Measurements from ENCODE around the gene TMEM187.
"Not testable (repeated sequence)": the region's sequence is repeated elsewhere in the genome, so short reads cannot be mapped to it uniquely, and the experiment has no call there.

The TMEM187 gene

DNA sequence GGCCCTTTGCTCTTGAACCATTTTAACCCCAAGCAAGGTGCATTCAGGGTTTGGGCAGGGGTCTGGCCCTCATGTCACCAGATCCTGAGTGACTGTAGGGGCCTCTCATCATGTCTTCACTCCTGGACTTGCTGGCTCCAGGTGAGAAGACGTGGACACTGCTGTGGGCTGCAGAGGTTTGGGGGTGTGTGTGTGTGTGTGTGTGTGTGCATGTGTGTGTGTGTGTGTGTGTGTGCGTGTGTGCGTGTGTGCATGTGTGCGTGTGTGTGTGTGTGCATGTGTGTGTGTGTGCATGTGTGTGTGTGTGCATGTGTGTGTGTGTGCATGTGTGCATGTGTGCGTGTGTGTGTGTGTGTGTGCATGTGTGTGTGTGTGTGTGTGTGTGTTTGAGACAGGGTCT is 21.8 kb downstream of the TMEM187 start:
- in situ Hi-C loops (cut with HindIII; ENCODE audit: low sequenced_read_pairs) = not testable (repeated sequence)

DNA sequence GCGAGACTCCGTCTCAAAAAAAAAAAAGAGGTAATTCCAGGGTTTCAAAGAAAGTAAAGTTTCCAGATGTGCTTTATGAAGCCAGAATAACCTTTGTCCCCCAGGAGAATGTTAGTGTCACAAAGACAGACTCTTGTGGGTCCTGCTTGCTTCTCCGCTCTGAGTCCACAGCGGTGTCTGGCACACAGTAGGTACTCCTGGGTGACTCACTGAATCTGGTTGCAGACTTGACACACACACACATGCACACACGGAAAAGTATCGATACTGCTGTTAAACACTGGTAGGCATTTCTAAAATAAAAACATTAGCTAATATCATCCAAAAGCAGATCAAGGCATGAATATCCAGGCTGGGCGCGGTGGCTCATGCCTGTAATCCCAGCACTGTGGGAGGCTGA is 22.9 kb downstream of the TMEM187 start:
- in situ Hi-C loops (cut with HindIII; ENCODE audit: low sequenced_read_pairs) = no loop called here

DNA sequence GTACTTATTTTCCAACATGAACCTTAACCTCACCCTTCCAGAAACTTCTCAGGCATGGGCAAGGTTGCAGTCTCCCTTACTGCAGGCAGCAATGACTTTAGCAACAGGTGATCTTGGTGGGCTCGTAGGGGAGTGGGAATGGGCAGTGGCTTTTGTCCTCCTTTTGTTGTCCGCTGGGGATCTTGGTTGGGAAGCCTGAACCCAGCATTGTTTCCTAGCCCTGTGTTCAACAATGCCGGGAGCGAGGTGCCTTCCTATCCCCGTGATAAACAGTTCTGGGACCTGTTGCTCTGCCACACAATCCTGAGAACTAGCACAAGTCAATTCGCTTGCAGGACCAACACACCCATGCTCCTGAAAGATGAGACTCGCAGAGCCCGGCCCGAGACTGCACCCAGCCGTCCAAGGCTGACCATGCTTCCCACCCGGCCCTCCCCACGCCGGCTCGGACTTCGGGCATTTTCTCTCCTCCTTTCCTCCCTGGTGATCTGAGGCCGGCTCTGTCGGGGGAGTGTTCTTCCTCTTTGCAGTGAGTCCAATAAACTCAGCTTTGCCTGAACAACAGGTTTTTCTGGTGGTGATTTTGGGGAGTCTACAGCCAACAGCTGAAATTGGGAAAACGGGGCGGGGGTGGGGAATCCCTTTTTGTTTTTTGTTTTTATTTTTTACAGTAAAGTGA is 26.9 kb downstream of the TMEM187 start:
- in situ Hi-C loops (cut with HindIII; ENCODE audit: low sequenced_read_pairs) = no loop called here

DNA sequence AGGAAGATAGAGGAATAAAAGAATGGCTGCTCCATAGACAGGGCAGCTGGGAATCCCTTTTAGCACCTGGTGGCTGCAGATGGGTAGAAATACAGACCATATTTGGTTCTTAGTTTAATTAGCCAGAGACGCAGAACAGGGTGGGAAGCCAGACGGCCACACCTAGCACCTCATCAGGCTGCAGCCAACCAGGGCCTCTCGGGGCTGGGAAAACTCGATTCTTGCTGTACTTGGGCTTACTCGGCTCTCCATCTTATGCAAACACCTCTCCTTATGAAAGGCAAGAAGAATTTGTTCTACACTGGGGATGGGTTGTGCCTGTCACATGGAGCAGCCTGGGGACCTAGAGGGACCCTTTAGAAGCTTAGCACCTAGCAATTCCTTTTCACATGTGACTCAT is 27.5 kb downstream of the TMEM187 start:
- in situ Hi-C loops (cut with HindIII; ENCODE audit: low sequenced_read_pairs) = no loop called here

DNA sequence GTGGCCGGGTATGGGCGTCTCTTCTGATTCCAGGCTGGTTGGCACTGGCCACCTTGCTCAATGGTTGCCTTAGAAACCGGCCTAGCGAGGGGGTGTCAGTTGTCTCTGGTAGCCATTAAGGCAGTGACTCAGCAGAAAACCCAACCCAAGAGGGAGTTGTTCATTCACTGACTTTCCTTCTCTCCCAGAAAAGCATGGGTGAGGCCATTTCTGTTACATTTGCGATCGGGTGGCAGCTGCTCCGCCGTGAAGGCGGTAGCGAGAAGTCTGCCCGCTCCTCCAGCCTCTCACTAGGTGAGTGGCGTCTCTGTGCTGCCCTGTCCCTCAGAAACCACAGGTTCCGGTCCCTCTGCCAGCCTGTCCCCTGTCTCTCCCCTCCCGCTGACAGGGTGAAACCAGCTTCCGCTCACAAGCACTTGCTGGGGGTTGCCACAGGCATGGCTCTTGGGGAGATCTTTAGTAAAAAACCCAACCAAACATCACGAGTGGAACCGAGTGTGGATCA is 29.7 kb downstream of the TMEM187 start:
- in situ Hi-C loops (cut with HindIII; ENCODE audit: low sequenced_read_pairs) = no loop called here

DNA sequence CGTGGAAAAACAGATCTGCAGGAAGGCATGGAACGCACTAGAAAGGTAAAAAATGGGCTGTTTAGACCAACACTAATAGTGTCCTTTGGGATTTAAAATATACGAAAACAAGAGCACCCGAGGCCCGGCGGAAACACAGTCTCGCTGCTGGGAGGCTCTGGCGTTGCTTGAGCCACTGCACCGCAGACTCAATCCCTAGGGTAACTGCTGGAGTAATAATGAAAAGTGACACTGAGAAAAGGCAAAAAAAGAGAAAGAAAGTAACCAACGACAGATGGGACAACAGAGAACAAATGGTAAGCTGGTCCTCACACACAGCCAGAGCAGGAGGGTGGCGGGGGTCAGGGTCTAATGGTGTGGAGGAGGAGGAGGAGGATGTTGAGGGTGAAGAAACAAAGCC is 31.8 kb downstream of the TMEM187 start:
- in situ Hi-C loops (cut with HindIII; ENCODE audit: low sequenced_read_pairs) = no loop called here

DNA sequence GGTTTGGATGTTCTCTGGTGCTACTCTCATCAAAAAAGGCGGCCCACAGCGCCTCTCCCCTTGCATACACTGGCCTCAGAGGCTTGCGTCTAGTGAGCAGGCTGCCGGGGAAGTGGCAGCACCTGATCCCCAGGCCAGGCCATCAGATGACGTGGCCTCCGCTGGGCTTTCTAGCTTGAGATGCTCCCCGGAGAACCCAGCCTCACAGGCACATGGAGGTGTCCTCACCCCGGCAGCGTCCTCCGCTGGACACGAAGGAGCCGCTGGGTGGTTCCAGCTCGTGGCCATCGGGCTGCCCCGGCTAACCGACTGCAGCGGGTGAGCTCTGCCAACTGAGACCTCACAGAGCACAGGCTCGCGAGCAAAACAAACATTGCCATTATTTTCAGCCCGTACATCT is 34.4 kb downstream of the TMEM187 start:
- in situ Hi-C loops (cut with HindIII; ENCODE audit: low sequenced_read_pairs) = no loop called here

DNA sequence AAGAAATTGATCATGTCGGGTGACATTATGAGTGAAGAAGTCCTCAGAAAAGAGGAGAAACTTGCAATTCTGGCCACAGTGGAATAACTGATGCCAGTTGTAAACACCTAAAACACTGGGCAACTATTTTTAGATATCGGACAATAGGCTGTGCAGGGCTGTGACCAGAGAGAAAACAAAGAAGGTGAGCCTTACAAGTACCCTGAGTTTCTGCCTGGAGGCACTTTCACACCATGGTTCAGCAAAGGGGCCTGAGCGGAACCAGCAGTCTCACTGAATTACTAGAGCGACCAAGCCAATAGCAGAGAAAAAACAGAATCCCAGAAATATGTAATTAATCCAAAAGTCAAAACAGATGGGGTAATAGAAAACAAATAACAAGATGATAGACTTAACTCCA is 36.0 kb downstream of the TMEM187 start:
- in situ Hi-C loops (cut with HindIII; ENCODE audit: low sequenced_read_pairs) = no loop called here

DNA sequence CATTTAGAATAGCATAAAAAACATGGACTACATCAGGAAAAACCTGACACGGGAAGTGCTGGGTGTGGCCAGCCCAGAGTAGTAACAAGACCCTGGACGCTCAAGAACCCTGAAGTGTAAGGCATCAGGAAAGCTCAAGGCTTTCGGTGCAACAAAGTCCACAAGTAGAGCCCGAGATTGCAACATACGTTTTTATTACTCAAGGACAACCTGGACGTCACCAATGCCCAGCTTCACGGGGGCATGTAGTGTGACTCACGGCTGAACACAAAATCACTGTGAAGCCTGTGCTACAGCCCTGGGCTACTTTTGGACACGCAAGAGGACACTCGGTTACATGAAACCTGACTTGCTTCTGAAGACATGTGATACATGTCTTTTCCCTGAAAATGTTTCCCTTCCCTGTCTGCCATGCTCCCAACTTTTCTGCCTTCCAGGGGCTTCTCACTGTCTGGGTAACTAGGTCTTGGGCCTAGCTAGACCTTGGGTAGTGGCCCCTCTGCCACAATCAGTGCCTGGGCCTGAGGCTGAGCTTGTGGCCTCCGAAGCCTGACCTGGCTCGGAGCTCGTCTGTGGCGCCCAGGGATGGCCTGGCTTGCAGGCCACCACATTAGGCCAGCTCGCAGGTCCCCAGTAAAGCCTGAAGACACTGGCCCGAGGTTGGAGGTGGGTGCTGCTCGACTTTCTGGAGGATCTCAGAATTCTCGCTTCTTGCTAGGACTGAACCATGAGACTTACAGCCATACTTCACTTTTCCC is 38.0 kb downstream of the TMEM187 start:
- in situ Hi-C loops (cut with HindIII; ENCODE audit: low sequenced_read_pairs) = no loop called here

DNA sequence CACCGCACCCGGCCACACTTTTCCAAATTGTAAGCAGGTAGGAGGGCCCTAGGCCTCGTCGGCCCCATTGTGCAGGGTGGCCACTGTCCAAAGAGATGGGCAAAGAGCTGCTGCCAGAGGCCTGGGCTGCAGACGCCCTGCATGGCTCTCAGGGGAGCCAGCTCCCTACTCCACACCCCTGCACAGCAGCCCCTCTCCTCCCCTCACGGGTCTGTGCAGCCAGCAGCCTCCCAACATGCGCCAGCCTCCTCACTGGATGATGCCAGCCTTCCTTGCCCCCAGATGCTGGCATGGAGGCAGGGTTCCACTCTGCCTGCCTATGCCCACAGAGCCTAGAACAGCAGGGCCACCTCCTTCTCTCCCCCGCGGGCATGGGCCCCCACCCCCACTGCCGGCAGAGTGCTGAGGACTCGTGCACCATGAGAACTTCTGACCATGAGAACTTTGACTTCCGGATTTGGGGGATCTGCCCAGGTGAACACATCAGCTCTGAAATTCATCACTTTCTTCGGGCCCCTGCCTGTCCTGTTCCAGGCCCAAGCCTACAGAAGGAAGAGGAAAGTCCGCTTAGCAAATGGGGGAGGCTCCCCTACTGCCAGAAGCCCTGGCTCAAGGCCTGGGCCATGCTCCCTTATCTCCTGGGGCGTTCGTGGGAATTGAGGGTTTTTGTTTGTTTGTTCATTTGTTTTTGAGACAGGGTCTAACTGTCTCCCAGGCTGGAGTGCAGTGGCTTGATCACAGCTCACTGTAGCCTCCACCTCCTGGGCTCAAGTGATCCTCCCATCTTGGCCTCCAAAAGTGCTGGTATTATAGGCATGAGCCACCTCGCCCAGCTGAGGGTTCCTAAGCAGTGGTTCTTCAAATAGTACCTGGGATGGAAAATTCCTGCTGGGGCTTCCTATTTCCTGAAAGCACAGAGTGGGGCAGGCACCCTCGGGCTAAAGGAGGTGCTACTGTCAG is 39.1 kb downstream of the TMEM187 start:
- in situ Hi-C loops (cut with HindIII; ENCODE audit: low sequenced_read_pairs) = no loop called here

DNA sequence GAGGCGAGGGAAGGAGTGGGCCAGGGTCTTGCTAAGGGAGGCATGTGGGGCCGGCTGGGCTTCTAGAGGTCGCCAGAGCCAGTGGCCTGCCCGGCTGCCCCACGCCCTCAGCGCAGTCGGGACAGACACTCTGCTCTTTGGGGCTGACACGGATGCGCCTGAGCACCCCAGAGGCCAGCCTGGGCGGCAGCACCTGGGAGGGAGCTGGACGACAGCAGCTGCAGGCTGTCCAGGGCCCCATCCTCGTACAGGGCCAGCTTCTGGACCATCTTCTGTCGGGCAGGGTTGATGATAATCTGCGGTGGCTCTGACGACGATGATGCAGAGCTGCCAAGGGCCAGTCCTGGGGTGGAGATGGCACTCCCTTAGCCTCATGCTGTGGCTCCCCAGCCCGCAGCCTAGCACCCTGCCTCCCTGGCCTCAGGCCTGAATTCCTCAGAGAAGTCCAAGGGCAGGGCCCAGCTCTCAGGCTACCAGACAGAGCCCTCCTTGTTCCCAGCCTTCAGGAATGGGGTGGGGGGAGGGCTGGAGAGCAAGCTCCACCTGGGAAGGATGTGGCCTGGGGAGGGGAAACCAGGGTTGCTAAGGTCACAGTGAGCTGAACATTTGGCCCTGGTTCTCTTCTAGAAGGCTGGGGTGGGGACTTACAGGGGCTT is 39.9 kb downstream of the TMEM187 start:
- in situ Hi-C loops (cut with HindIII; ENCODE audit: low sequenced_read_pairs) = no loop called here

DNA sequence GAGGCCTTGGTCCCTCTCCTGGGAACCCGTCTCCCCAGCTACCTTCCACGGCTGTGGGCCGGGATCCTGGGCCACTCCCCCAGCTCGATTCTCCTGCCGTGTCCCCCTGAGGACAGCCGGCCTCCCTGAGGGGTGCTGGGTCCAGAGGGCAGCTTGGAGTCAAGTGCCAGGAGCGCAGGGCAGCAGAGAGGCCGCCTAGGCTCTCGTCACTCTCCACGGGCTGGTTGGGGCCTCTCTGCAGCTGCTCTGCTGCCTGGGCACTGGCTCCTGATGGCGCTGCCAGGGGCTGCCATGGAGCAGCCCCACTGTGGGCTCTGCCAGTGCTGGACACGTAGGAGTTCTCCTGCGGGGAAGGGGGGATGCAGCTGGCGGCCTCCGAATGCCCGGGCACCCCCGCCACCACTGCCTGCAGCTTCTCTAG is 40.5 kb downstream of the TMEM187 start:
- in situ Hi-C loops (cut with HindIII; ENCODE audit: low sequenced_read_pairs) = no loop called here

DNA sequence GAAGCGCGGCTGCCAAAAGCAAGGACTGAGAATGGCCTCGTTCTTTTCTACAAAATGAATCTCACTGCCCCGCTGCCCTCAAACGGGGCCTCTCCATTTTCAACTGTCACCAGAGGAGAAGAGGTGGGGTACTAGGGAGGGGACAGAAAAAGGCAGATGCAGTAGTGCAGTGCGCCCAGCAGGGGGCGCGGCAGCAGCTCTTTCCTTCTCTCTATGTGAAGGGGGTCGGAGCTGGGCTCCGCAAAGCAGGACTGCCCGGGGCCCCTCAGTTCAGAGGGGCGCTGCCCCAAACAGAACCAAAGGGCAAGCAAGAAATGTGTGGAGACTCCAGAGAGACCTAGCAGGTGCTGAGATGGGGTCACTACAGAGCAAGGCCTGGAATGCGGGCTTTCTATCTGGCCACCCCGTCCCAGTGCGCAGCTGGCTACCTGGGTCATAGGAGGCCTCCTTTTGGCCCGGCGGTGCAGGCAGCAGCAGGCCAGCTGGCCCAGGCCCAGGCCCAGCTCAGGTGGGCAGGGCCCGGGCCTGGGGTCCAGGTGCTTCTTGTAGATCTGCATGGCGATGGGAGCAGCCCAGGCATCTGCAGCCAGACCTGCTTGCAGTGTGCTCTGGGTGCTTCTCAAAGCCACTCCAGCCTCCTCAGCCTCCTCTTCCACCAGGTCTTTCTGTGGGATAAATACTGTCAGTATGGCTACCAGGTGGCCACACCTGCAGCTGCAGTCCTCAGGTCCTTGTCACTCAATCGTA is 41.2 kb downstream of the TMEM187 start:
- in situ Hi-C loops (cut with HindIII; ENCODE audit: low sequenced_read_pairs) = no loop called here

DNA sequence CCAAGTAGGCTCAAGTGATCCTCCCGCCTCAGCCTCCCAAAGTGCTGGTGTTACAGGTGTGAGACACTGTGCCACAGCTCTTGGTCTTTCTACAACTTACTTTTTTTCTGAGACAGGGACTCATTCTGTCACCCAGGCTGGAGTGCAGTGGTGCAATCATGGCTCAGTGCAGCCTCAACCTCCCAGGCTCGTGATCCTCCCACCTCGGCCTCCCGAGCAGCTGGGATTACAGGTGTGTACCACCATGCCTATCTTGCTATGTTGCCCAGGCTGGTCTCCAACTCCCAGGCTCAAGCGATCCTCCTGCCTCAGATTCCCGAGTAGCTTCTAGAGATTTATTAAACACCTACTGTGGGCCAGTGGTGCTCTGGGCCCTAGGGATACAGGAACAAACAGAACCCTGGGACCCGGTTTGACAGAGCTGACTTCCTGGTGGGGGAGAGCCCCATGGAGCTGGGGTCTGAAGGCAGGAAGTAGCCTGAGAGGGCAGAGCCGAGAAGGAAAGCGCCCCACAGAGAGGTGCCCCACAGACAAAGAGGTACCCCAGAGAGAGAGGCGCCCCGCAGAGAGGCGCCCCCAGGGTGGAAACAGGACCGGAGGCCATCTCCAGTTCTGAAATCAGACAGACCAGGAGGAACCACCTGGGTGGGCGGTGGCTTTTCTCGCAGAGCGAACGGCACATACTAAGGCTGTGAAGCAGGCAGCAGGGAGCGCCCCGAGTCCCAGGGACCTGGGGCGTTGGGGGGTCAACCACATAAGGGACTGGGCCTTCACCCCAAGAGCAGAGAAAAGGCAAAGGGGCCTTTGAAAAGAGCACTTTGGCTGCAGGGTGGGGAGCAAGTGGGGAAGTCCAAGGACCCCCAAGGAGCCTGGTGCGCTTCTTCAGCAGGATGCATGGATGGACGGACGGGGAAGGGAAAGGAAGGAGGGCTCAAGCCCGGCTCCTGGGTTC is 42.2 kb downstream of the TMEM187 start:
- in situ Hi-C loops (cut with HindIII; ENCODE audit: low sequenced_read_pairs) = no loop called here

DNA sequence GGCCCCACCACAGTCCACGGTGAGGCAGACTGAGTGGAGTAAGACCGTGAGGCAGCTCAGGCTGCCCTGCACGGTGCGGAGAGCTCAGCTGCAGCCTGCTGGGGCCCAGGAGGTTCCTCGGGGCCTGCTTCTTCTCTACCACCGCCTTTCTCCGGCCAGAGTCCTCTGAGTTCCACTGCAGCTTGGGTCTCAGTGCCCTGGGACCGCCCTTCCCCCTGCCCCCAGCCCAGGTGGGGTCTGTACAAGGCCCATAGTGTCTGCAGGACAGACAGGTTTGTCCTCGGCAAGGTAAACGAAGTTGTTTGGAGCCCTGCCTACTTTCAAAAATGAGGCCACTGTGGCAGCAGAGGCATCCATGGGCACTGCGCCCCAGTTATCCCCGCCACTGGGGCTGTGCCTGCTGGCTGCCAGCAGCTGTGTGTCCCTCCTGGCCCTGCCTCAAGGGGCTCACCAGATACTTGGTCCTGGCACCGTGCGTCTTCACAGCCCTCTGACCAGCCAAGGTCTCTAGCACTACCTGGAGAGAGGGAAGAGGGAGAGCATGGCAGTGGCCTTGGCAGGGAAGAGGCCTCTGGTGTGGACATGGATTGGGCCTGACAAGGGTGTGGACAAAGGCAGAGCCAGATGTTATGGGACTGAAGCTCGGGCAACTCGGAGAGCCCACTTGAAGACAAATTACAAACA is 43.2 kb downstream of the TMEM187 start:
- in situ Hi-C loops (cut with HindIII; ENCODE audit: low sequenced_read_pairs) = no loop called here

DNA sequence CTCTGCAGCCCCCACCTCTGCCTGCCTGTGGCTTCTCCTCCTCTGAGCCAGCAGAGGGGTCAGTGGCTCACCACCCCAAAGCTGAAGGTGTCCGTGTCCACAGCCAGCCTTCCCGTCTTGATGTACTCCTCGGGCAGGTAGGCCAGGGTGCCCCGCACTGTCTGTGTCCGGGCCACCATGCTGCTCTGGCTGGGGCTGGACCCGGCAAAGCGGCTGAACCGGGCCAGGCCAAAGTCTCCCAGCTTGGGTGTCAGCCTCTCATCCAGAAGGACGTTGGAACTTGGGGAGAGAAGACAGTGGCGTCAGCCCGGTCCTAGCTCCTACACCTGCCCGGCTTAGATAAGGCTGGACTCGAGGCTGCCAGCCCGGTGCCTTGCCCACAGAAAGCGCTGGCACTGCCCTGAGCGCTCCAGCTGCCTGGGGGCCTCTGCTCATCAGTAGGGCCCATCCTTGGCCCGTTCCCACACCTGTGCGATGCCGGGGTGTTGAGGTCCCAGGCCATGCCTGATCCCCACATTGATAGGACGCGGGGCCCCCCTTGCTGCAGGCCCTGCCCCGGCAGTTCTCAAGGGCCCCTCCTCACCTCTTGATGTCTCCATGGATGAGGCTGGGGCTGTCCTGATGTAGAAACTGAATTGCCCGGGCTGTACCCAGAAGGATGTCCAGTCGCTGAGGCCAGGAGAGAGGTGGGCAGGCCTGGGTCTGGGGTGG is 44.0 kb downstream of the TMEM187 start:
- in situ Hi-C loops (cut with HindIII; ENCODE audit: low sequenced_read_pairs) = no loop called here

DNA sequence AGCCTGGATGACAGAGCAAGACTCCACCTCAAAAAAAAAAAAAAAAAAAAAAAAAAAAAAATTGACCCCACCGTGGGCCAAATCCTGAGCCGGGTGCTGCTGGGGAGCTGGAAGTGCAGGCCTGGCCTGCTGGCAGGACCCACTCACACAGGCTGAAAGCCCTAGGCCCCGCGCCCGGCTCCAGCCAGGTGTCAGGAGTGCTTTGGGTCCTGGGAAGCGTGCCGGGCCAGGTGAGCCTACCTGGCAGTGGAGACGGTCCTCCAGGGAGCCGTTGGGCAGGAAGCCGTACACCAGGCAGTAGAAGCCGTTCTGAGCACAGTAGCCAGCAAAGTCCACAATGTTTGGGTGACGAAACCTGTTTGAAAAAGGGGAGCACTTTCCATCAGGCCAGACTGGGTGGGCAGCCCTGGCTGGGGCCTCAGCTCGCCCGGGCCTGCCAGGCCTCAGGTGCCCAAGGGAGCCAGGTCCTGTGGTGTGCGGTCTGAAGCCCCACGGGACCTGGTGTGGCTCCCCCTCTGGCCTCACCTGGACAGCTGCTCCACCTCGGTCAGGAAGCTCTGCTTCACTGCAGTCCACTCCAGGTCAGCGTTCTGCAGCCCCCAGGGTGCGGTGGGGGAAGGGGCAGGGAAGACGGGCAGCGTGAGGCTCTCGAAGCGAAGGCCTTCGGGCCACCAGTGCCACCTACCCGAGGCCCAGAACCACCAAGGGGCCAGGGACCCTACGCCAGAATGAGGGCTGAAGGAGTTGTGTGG is 45.4 kb downstream of the TMEM187 start:
- in situ Hi-C loops (cut with HindIII; ENCODE audit: low sequenced_read_pairs) = no loop called here
